RWPE2 (cell line): Measurements from ENCODE around the gene PIK3R2.

Source experiments
- ATAC-seq: fragments of 200-7000 bp; cut with Tn5 transposase; 3 replicates; pipeline ENCODE4 v1.9.1; 2021; ENCODE audit warnings: low read depth
- DNase-seq: peaks from one replicate; pipeline ENCODE4 v3.0.0-alpha.2; 2020; ENCODE audit warnings: low spot score
- H3K27ac ChIP-seq: fragments of 450-650 bp; 2 replicates; pipeline ENCODE4 v1.5.1; 2017; ENCODE audit warnings: mild to moderate bottlenecking; ENCODE audit not compliant: poor library complexity, severe bottlenecking
- H3K27me3 ChIP-seq: fragments of 250-450 bp; sonication (Bioruptor Pico); 2 replicates; pipeline ENCODE4 v1.5.1; 2021; ENCODE audit warnings: mild to moderate bottlenecking, moderate library complexity; ENCODE audit not compliant: insufficient read depth, poor library complexity, severe bottlenecking
- H3K36me3 ChIP-seq: fragments of 250-450 bp; sonication (Bioruptor Pico); 2 replicates; pipeline ENCODE4 v1.5.1; 2020; ENCODE audit warnings: low read depth, mild to moderate bottlenecking, moderate library complexity
- H3K4me1 ChIP-seq: fragments of 250-450 bp; sonication (Bioruptor Pico); 2 replicates; pipeline ENCODE4 v1.5.1; 2021; ENCODE audit warnings: mild to moderate bottlenecking, moderate library complexity; ENCODE audit not compliant: insufficient read depth, poor library complexity, severe bottlenecking
- H3K4me3 ChIP-seq: fragments of 250-450 bp; sonication (Bioruptor Pico); 2 replicates; pipeline ENCODE4 v1.5.1; 2021; ENCODE audit warnings: mild to moderate bottlenecking, moderate library complexity; ENCODE audit not compliant: severe bottlenecking
- H3K9me3 ChIP-seq: fragments of 250-450 bp; sonication (Bioruptor Pico); 2 replicates; pipeline ENCODE4 v1.5.1; 2021; ENCODE audit warnings: mild to moderate bottlenecking, moderate library complexity; ENCODE audit not compliant: severe bottlenecking
- TF ChIP-seq, protein P1 (sequence below): fragments of 450-650 bp; IDR thresholded peaks from one replicate; pipeline ENCODE4 v1.5.1; 2017; ENCODE audit warnings: mild to moderate bottlenecking, moderate library complexity; ENCODE audit not compliant: poor library complexity, severe bottlenecking

The PIK3R2 gene

GRCh38 chr19:18152442-18152816, 534 bp upstream of the PIK3R2 start:
- ATAC-seq (peak; percentile 59), DNase-seq (peak; percentile 92)
- Histone ChIP-seq H3K4me1 (peaks cover 10% of the 10 kb centered on the region), H3K4me3 (peak overlapping the region; percentile 74), H3K27me3 (no peaks in the 10 kb centered on the region), H3K36me3 (peaks cover 7% of the 10 kb centered on the region; the same call in 1 of the 2 replicates), H3K9me3 (no peaks in the 10 kb centered on the region), H3K27ac (peak overlapping the region; percentile 86)
- TF ChIP-seq, protein P1, sequence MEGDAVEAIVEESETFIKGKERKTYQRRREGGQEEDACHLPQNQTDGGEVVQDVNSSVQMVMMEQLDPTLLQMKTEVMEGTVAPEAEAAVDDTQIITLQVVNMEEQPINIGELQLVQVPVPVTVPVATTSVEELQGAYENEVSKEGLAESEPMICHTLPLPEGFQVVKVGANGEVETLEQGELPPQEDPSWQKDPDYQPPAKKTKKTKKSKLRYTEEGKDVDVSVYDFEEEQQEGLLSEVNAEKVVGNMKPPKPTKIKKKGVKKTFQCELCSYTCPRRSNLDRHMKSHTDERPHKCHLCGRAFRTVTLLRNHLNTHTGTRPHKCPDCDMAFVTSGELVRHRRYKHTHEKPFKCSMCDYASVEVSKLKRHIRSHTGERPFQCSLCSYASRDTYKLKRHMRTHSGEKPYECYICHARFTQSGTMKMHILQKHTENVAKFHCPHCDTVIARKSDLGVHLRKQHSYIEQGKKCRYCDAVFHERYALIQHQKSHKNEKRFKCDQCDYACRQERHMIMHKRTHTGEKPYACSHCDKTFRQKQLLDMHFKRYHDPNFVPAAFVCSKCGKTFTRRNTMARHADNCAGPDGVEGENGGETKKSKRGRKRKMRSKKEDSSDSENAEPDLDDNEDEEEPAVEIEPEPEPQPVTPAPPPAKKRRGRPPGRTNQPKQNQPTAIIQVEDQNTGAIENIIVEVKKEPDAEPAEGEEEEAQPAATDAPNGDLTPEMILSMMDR = peak; percentile 74

DNA sequence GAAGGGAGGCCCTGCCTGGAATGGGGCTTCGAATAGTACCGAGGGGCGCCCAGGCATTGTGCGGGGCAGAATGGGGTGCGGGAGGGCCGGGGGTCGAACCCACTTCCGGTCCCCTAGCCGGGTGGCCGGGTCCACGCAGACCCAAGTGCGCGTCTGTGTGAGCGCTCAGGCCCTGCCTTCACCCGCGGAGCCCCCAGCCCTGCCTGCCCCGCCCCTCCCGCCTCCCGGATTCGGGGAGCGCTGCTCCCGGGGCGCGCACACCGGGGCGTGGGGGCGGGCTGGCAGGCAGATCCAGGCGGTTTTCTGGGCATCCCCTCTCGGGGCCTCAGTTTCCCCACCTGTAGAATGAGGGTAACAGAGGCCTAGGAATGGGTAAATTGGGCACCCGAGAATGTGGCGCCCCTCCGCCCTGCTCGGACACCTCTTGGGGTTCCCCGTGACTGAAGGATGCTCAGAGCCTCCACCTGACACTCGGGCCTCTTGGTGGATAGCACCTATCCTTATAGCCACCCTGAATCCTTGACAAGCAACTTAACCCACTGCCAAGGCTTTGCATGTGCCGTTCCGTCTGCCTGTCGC, 682 bp downstream of the PIK3R2 start:
- TF ChIP-seq, protein P1 = no peak
- ATAC-seq (no peak), DNase-seq (no peak)
- Histone ChIP-seq H3K4me1 (peaks cover 18% of the 10 kb centered on the region), H3K4me3 (peak overlapping the region; percentile 74), H3K27me3 (no peaks in the 10 kb centered on the region), H3K27ac (peak overlapping the region; percentile 86), H3K36me3 (peaks cover 7% of the 10 kb centered on the region; the same call in 1 of the 2 replicates), H3K9me3 (no peaks in the 10 kb centered on the region)

DNA sequence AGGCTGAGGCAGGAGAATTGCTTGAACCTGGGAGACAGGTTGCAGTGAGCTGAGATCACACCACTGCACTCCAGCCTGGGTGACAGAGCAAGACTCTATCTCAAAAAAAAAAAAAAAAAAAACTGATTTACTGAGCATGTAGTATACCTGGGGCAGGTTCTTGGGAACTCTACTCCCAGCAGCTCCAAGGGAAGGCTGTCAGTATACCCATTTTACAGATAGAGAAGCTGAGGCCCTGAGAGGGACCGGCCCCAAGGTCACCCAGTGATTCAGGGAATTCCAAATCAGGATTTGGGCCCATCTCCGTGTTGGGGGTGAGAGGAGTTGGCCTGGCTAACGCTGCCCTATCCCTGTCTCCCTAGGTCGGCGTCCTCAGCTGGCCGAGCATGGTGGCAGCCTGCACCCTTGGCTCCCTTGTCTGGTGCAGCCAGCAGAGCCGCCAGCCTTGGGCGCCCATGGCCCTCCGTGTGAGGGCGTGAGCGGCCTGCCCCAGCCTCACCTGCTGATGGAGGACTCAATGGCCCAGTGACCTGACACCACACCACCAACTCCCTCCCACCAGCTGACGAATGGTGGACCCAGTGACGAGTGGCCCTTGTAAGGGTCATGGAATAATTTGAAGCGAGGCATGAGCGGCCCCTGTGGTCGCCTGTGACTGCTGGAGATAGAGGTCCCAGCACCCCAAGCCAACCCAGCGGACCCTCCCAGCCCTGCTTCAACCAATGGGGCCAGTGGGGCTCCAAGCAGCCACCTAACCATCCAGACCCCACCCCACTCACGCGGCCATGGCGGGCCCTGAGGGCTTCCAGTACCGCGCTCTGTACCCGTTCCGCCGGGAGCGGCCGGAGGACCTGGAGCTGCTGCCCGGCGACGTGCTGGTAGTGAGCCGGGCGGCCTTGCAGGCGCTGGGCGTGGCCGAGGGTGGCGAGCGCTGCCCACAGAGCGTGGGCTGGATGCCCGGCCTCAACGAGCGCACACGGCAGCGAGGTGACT, 2.4 kb downstream of the PIK3R2 start:
- DNase-seq (no peak), ATAC-seq (no peak)
- TF ChIP-seq, protein P1 = no peak
- Histone ChIP-seq H3K27ac (peak overlapping the region; percentile 77), H3K9me3 (no peaks in the 10 kb centered on the region), H3K36me3 (peaks cover 8% of the 10 kb centered on the region), H3K4me1 (peaks cover 18% of the 10 kb centered on the region), H3K27me3 (no peaks in the 10 kb centered on the region), H3K4me3 (no peak overlapping the region)

GRCh38 chr19:18156268-18156667, 3.3 kb downstream of the PIK3R2 start:
- peak overlapping the region; percentile 77 for H3K27ac ChIP-seq
- H3K36me3 ChIP-seq = peaks cover 14% of the 10 kb centered on the region
- no peak for DNase-seq
- H3K27me3 ChIP-seq = no peaks in the 10 kb centered on the region
- peaks cover 22% of the 10 kb centered on the region for H3K4me1 ChIP-seq
- TF ChIP-seq, protein P1 = no peak
- no peaks in the 10 kb centered on the region for H3K9me3 ChIP-seq
- H3K4me3 ChIP-seq = no peak overlapping the region
- no peak for ATAC-seq
